OCI-M1 (cell line): ENCODE data around the gene ARHGEF4.

Source experiments
- DNase-seq: peaks from one replicate; lab custom pipeline; 2025; lab: John Stamatoyannopoulos, UW

ARHGEF4 gene

GRCh38 chr2:130851624-130852382, 15.1 kb downstream of the ARHGEF4 start:
- DNase-seq = no peak

- no peak for DNase-seq
Observed at GRCh38 chr2:130852521-130853115, 15.9 kb downstream of the ARHGEF4 start.

- no peak for DNase-seq
Observed at GRCh38 chr2:130853391-130853790, 16.7 kb downstream of the ARHGEF4 start.

GRCh38 chr2:130854301-130854700, 17.6 kb downstream of the ARHGEF4 start:
- DNase-seq = no peak

GRCh38 chr2:130864830-130865800, 28.4 kb downstream of the ARHGEF4 start:
- DNase-seq = peak; percentile 66

- no peak for DNase-seq
Observed at GRCh38 chr2:130869441-130870160, 32.9 kb downstream of the ARHGEF4 start.

GRCh38 chr2:130870161-130870485, 33.4 kb downstream of the ARHGEF4 start:
- no peak for DNase-seq

- DNase-seq = no peak
Observed at GRCh38 chr2:130870779-130871178, 34.1 kb downstream of the ARHGEF4 start.

- DNase-seq = no peak
Observed at GRCh38 chr2:130871843-130872740, 35.4 kb downstream of the ARHGEF4 start.

GRCh38 chr2:130872741-130873125, 36.0 kb downstream of the ARHGEF4 start:
- DNase-seq = no peak

- DNase-seq = peak; percentile 56
Observed at GRCh38 chr2:130873700-130874346, 37.1 kb downstream of the ARHGEF4 start.

GRCh38 chr2:130874512-130874911, 37.8 kb downstream of the ARHGEF4 start:
- no peak for DNase-seq

GRCh38 chr2:130875935-130876334, 39.2 kb downstream of the ARHGEF4 start:
- no peak for DNase-seq

GRCh38 chr2:130877258-130877657, 40.5 kb downstream of the ARHGEF4 start:
- no peak for DNase-seq

GRCh38 chr2:130878316-130878715, 41.6 kb downstream of the ARHGEF4 start:
- no peak for DNase-seq

- no peak for DNase-seq
Observed at GRCh38 chr2:130878933-130879332, 42.2 kb downstream of the ARHGEF4 start.

GRCh38 chr2:130882111-130882690, 45.5 kb downstream of the ARHGEF4 start:
- no peak for DNase-seq

- no peak for DNase-seq
Observed at GRCh38 chr2:130882991-130883390, 46.3 kb downstream of the ARHGEF4 start.

- DNase-seq = no peak
Observed at GRCh38 chr2:130883496-130883895, 46.8 kb downstream of the ARHGEF4 start.

GRCh38 chr2:130884013-130884412, 47.3 kb downstream of the ARHGEF4 start:
- no peak for DNase-seq
